Caco-2 (cell line): ENCODE measurements around the gene FCN2. TPM values are rescaled to one million over a fixed set of nuclear protein-coding genes. Genes with fewer than 3 reads are reported as not detected.
A peak's percentile ranks its signal among the peaks of the same experiment; 100 is the strongest.

ENCODE experiments used
- BruUV-seq: library from RNA; stranded (reverse); fragments of 400-500 nt; replicated peaks from 2 replicates; lab custom pipeline; 2021; lab: Mats Ljungman, UMichigan
- CTCF ChIA-PET: fragments of 300-600 bp; sonication (Branson Sonifier 250); formaldehyde crosslinking; loops from one replicate; lab custom pipeline; 2022; ENCODE audit warnings: antibody characterized with exemption; lab: Charles Lee
- POLR2A ChIA-PET: fragments of 300-600 bp; sonication (Branson Sonifier 250); formaldehyde crosslinking; loops from one replicate; lab custom pipeline; 2022; ENCODE audit warnings: antibody characterized with exemption; lab: Charles Lee
- DNase-seq, 2 experiments: peaks; one replicate each; pipeline versions ENCODE4 v3.0.0 to v3.0.0-alpha.2; 2020 to 2022
- H3K27me3 ChIP-seq: replicated peaks from 2 replicates; pipeline ENCODE4 v1.6.0; 2011; ENCODE audit warnings: low read length; ENCODE audit not compliant: control insufficient read depth, insufficient read depth
- H3K36me3 ChIP-seq: 2 replicates; pipeline ENCODE4 v1.5.1; 2011; ENCODE audit warnings: low read length; ENCODE audit not compliant: control insufficient read depth, insufficient read depth
- H3K4me1 ChIP-seq: fragments of 250-450 bp; sonication (Bioruptor Pico); 2 replicates; pipeline ENCODE4 v1.5.1; 2020; ENCODE audit warnings: mild to moderate bottlenecking
- H3K4me3 ChIP-seq: 2 replicates; pipeline ENCODE4 v1.5.1; 2011; ENCODE audit warnings: low read depth, mild to moderate bottlenecking, control low read depth, low read length
- H3K9me3 ChIP-seq: fragments of 250-450 bp; sonication (Bioruptor Pico); 2 replicates; pipeline ENCODE4 v1.5.1; 2020; ENCODE audit warnings: mild to moderate bottlenecking, moderate library complexity
- H3K27ac Mint-ChIP-seq: one replicate; pipeline ENCODE4 v1.8.0; 2022; ENCODE audit warnings: mixed read lengths; ENCODE audit not compliant: unreplicated experiment
- H3K27me3 Mint-ChIP-seq: one replicate; pipeline ENCODE4 v1.8.0; 2022; ENCODE audit warnings: mixed read lengths; ENCODE audit not compliant: insufficient read depth, unreplicated experiment
- H3K36me3 Mint-ChIP-seq: one replicate; pipeline ENCODE4 v1.8.0; 2022; ENCODE audit warnings: mild to moderate bottlenecking, mixed read lengths; ENCODE audit not compliant: insufficient read depth, unreplicated experiment
- H3K4me1 Mint-ChIP-seq: one replicate; pipeline ENCODE4 v1.8.0; 2022; ENCODE audit warnings: low read depth, mixed read lengths; ENCODE audit not compliant: unreplicated experiment
- H3K4me3 Mint-ChIP-seq: one replicate; pipeline ENCODE4 v1.8.0; 2022; ENCODE audit warnings: mild to moderate bottlenecking, moderate library complexity, mixed read lengths; ENCODE audit not compliant: unreplicated experiment
- H3K9me3 Mint-ChIP-seq: one replicate; pipeline ENCODE4 v1.8.0; 2022; ENCODE audit warnings: mixed read lengths; ENCODE audit not compliant: unreplicated experiment
- intact Hi-C: fragments of 100-400 bp; cut with micrococcal nuclease; formaldehyde crosslinking; loops from one replicate; pipeline ENCODE4 v1.10.0; 2022; ENCODE audit not compliant: unreplicated experiment
- total RNA-seq: library from RNA; stranded (reverse); gene quantifications from 2 replicates; pipeline ENCODE4 v1.2.3, GENCODE V29; 2022
- TF ChIP-seq, protein P1 (sequence below), 2 experiments: fragments of 200-600 bp in 1 of 2; IDR thresholded peaks; 1 replicate in 1 of 2; 2 replicates in 1 of 2; pipeline versions ENCODE4 v1.5.1 to v1.8.0; 2011 to 2022; ENCODE audit warnings: antibody characterized with exemption in 1 of 2, control low read depth in 1 of 2, inconsistent platforms in 1 of 2, low read depth in 1 of 2, low read length in 1 of 2, mild to moderate bottlenecking in 1 of 2, moderate library complexity in 1 of 2; ENCODE audit not compliant: insufficient read depth in 1 of 2, severe bottlenecking in 1 of 2, unreplicated experiment in 1 of 2

FCN2 gene
- total RNA-seq, 1 experiment from 2014 or later: not detected

DNA sequence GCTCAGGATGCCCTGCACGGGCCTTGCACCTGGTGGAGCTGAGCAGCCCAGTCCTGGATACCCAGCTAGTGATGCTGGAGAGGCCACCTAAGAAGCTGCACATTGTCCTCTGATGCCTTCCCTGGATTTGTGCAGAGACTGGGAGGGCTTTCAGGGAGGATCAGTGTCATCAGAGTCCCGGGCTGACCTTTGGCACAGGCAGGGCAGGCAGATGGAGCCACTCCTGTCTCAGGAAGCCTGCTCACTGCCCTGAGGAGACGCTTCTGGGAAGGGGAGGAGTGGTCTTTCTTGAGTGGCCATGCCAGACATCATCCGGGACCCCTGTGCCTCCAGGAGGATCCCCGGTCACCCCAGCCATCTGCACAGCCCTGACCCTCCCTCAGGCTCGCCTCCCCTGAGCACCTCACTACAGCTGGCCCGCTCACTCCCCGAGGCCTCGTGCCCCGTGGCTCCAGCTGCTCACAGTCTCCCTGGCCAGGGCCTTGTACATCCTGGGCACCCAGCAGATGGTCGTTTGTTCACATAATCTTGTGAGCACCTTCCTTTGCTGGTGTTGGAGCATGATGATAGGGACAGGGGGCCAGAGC is 47.2 kb upstream of the FCN2 start:
- CTCF ChIA-PET: no interaction called here
- Mint-ChIP-seq H3K27me3 (peaks cover 4% of the 10 kb centered on the region), H3K4me1 (no peaks in the 10 kb centered on the region), H3K27ac (no peak overlapping the region), H3K4me3 (no peak overlapping the region), H3K9me3 (no peaks in the 10 kb centered on the region), H3K36me3 (no peaks in the 10 kb centered on the region)
- TF ChIP-seq, protein P1, sequence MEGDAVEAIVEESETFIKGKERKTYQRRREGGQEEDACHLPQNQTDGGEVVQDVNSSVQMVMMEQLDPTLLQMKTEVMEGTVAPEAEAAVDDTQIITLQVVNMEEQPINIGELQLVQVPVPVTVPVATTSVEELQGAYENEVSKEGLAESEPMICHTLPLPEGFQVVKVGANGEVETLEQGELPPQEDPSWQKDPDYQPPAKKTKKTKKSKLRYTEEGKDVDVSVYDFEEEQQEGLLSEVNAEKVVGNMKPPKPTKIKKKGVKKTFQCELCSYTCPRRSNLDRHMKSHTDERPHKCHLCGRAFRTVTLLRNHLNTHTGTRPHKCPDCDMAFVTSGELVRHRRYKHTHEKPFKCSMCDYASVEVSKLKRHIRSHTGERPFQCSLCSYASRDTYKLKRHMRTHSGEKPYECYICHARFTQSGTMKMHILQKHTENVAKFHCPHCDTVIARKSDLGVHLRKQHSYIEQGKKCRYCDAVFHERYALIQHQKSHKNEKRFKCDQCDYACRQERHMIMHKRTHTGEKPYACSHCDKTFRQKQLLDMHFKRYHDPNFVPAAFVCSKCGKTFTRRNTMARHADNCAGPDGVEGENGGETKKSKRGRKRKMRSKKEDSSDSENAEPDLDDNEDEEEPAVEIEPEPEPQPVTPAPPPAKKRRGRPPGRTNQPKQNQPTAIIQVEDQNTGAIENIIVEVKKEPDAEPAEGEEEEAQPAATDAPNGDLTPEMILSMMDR (IDR thresholded peaks at IDR 0.05; ENCODE audit: insufficient read depth in 1 of 2, low read depth in 1 of 2, low read length in 1 of 2, severe bottlenecking in 1 of 2, unreplicated experiment in 1 of 2): no peak
- H3K4me3 ChIP-seq: no peak overlapping the region
- peak in 1 of 2 experiments; percentile 15 for DNase-seq
- no TSS peak for BruUV-seq
- intact Hi-C loops: no loop called here
- POLR2A ChIA-PET: no interaction called here
- no peaks in the 10 kb centered on the region for H3K27me3 ChIP-seq
- H3K4me1 ChIP-seq: no peaks in the 10 kb centered on the region
- no peaks in the 10 kb centered on the region for H3K9me3 ChIP-seq
- H3K36me3 ChIP-seq: no peaks in the 10 kb centered on the region

DNA sequence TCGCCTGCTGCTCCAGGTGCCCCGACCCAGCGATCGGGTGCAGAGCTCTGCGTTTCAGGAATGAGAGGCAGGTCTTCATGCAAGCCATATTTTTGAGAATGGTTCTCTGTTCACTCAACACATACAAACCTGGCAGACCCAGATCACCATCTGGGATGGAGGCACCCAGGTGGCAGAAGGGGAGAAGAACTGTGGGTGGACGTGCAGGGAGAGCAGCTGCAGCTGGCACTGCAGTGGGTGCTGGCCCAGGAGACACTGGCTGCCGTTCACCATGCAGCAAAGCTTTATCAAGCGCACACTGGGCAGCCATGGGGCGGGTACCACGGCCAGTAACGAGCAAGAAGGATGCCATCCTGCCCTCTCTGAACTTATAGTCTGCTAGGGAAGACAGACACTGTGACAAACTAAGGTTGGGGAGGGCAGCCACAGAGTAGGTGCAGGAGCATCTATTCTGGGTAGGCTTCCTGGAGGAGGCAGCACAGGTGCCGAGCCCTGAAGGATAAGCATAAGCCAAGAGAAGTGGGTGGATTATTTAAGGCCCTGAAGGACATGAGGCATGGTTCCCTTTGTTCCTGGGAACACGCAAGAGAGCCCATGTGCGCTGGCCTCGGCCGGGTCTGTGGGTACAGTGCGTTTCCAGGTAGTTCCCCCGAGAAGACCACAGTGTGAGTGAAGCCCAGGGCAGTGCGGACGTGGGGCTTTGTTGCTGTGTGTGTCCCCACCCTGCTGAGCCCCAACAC is 46.2 kb upstream of the FCN2 start:
- no peaks in the 10 kb centered on the region for H3K9me3 Mint-ChIP-seq
- Histone ChIP-seq H3K27me3 (no peaks in the 10 kb centered on the region), H3K4me1 (no peaks in the 10 kb centered on the region), H3K4me3 (no peak overlapping the region), H3K36me3 (no peaks in the 10 kb centered on the region), H3K9me3 (no peaks in the 10 kb centered on the region)
- no peak overlapping the region for H3K4me3 Mint-ChIP-seq
- peaks cover 4% of the 10 kb centered on the region for H3K27me3 Mint-ChIP-seq
- DNase-seq: no peak
- ChIA-PET CTCF (no interaction called here), POLR2A (no interaction called here)
- no TSS peak for BruUV-seq
- H3K36me3 Mint-ChIP-seq: no peaks in the 10 kb centered on the region
- no peak overlapping the region for H3K27ac Mint-ChIP-seq
- intact Hi-C loops: no loop called here
- no peaks in the 10 kb centered on the region for H3K4me1 Mint-ChIP-seq
- TF ChIP-seq, protein P1 (IDR thresholded peaks at IDR 0.05; ENCODE audit: insufficient read depth in 1 of 2, low read depth in 1 of 2, low read length in 1 of 2, severe bottlenecking in 1 of 2, unreplicated experiment in 1 of 2): no peak

DNA sequence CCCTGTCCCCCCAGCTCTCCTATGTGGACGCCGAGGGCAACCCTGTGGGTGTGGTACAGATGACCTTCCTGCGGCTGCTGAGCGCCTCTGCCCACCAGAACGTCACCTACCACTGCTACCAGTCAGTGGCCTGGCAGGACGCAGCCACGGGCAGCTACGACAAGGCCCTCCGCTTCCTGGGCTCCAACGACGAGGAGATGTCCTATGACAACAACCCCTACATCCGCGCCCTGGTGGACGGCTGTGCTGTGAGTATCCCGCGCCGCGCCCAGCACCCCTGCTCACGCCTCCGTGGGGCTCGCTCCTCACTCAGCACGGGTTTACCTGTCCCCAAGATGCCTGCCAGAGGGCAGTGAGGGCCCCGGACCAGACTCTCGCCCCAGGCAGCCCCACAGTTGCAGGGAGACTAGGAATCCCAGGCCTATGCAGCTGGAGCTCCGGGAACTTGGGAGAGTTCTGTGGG is 45.6 kb upstream of the FCN2 start:
- intact Hi-C loops: no loop called here
- TF ChIP-seq, protein P1 (IDR thresholded peaks at IDR 0.05; ENCODE audit: insufficient read depth in 1 of 2, low read depth in 1 of 2, low read length in 1 of 2, severe bottlenecking in 1 of 2, unreplicated experiment in 1 of 2): no peak
- Histone ChIP-seq H3K27me3 (no peaks in the 10 kb centered on the region), H3K4me3 (no peak overlapping the region), H3K36me3 (no peaks in the 10 kb centered on the region), H3K9me3 (no peaks in the 10 kb centered on the region), H3K4me1 (no peaks in the 10 kb centered on the region)
- no peak overlapping the region for H3K4me3 Mint-ChIP-seq
- CTCF ChIA-PET: no interaction called here
- no peak for DNase-seq
- BruUV-seq: no TSS peak
- H3K9me3 Mint-ChIP-seq: no peaks in the 10 kb centered on the region
- no peak overlapping the region for H3K27ac Mint-ChIP-seq
- POLR2A ChIA-PET: no interaction called here
- peaks cover 4% of the 10 kb centered on the region for H3K27me3 Mint-ChIP-seq
- no peaks in the 10 kb centered on the region for H3K36me3 Mint-ChIP-seq
- H3K4me1 Mint-ChIP-seq: no peaks in the 10 kb centered on the region
